GM18861 (cell line): Measurements from ENCODE around the gene ZNF577.

Experiments
- ATAC-seq: cut with Tn5 transposase; IDR thresholded peaks from one replicate; pipeline ENCODE4 v1.9.1; 2021; ENCODE audit not compliant: unreplicated experiment

Gene ZNF577

GRCh38 chr19:51873097-51873496, 14.7 kb downstream of the ZNF577 start:
- no peak for ATAC-seq

GRCh38 chr19:51861870-51862622, 25.7 kb downstream of the ZNF577 start:
- no peak for ATAC-seq

GRCh38 chr19:51837145-51837544, 50.6 kb downstream of the ZNF577 start:
- no peak for ATAC-seq

- no peak for ATAC-seq
Observed at GRCh38 chr19:51830274-51830673, 57.5 kb downstream of the ZNF577 start.

GRCh38 chr19:51824281-51825005, 63.3 kb downstream of the ZNF577 start:
- no peak for ATAC-seq

- ATAC-seq, result no peak
Observed at GRCh38 chr19:51822946-51823345, 64.8 kb downstream of the ZNF577 start.

GRCh38 chr19:51822325-51822724, 65.4 kb downstream of the ZNF577 start:
- no peak for ATAC-seq

DNA sequence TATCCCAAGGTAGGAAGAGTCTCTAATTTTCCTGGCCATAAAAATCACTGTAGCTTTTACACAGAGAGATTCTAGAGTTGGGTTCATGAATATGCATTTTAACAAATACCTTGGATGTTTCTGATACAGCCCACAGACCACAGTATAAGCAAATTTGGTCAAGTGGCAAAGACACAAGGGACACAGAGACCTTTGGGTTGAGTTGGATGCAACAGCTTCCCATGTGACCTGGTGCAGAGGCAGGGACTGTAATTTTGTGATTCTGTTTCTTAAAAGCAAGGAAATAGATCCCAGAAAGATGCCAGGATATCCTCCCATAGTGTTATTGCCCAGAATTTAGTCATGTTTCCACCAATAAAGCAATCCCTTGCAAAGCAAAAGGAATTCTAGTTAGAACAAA, 65.8 kb downstream of the ZNF577 start:
- ATAC-seq, result no peak

GRCh38 chr19:51821456-51821855, 66.3 kb downstream of the ZNF577 start:
- no peak for ATAC-seq
